SW480 (cell line): ENCODE results near the gene OR6C2.
"Not testable (repeated sequence)": the region's sequence is repeated elsewhere in the genome, so short reads cannot be mapped to it uniquely, and the experiment has no call there.

ENCODE experiments used
- DNase-seq: peaks from one replicate; pipeline ENCODE4 v3.0.0-alpha.2; 2016; ENCODE audit warnings: low spot score

OR6C2 gene

DNA sequence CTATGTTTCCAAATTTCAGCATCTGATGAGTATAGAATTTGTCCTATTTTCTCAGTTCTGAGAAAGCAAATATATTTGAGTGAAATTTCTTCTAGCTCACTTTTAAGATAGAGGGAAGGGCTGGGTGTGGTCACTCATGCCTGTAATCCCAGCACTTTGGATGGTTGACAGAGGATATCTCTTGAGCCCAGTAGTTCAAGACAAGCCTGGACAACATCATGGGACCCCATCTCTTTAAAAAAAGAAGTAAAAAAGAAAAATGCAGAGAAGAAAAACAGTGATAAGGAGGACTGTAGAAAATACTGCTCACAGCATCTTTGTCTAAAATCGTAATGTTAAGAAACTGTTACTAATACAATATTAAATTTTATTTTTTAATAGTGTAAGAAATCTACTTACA is 28.4 kb downstream of the OR6C2 start:
- no peak for DNase-seq

DNA sequence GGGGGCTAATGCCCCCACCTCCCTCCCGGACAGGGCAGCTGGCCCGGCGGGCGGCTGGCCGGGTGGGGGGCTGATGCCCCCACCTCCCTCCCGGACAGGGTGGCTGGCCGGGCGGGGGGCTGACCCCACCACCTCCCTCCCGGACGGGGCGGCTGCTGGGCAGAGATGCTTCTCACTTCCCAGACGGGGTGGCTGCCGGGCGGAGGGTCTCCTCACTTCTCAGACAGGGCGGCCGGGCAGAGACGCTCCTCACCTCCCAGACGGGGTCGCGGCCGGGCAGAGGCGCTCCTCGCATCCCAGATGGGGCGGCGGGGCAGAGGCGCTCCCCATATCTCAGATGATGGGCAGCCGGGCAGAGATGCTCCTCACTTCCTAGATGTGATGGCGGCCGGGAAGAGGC is 35.3 kb downstream of the OR6C2 start:
- not testable (repeated sequence) for DNase-seq

DNA sequence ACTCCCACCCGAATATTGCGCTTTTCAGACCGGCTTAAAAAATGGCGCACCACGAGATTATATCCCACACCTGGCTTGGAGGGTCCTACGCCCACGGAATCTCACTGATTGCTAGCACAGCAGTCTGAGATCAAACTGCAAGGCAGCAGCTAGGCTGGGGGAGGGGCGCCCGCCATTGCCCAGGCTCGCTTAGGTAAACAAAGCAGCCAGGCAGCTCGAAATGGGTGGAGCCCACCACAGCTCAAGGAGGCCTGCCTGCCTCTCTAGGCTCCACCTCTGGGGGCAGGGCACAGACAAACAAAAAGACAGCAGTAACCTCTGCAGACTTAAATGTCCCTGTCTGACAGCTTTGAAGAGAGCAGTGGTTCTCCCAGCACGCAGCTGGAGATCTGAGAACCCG is 40.4 kb downstream of the OR6C2 start:
- not testable (repeated sequence) for DNase-seq

GRCh38 chr12:55492078-55492477 is 48.2 kb downstream of the OR6C2 start, which contains the start of gene OR6C68:
TSS of gene OR6C68 (plus strand) at chr12:55492378. CDS start at chr12:55492378, 0 bp downstream.
- DNase-seq, result no peak

- no peak for DNase-seq
These were observed 51.6 kb downstream of the OR6C2 start for GRCh38 chr12:55495490-55495889.

DNA sequence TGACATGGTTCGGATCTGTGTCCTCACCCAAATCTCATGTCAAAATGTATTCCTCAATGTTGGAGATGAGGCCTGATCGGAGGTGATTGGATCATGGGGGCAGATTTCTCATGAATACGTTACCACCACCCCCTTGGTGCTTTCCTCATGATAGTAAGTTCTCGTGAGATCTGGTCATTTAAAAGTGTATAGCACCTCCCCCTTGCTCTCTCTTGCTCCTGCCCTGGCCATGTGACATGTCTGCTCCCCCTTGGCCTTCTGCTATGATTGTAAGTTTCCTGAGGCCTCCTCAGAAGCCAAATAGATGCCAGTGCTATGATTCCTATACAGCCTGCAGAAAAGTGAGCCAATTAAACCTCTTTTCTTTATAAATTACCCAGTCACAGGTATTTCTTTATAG is 55.4 kb downstream of the OR6C2 start:
- no peak for DNase-seq

GRCh38 chr12:55499810-55500252 is 56.0 kb downstream of the OR6C2 start:
- DNase-seq, result peak; percentile 28

- no peak for DNase-seq
These were observed 57.7 kb downstream of the OR6C2 start for GRCh38 chr12:55501601-55502000.
